C4-2B (cell line): ENCODE measurements around the gene PCGF2.

Experiments
- ZFX ChIP-seq: fragments of 450-650 bp; IDR thresholded peaks from 2 replicates; pipeline ENCODE4 v1.6.1; 2017
- TF ChIP-seq, protein P1 (sequence below): fragments of 450-650 bp; conservative IDR thresholded peaks from 2 replicates; pipeline ENCODE4 v1.5.1; 2017; ENCODE audit warnings: mild to moderate bottlenecking

DNA sequence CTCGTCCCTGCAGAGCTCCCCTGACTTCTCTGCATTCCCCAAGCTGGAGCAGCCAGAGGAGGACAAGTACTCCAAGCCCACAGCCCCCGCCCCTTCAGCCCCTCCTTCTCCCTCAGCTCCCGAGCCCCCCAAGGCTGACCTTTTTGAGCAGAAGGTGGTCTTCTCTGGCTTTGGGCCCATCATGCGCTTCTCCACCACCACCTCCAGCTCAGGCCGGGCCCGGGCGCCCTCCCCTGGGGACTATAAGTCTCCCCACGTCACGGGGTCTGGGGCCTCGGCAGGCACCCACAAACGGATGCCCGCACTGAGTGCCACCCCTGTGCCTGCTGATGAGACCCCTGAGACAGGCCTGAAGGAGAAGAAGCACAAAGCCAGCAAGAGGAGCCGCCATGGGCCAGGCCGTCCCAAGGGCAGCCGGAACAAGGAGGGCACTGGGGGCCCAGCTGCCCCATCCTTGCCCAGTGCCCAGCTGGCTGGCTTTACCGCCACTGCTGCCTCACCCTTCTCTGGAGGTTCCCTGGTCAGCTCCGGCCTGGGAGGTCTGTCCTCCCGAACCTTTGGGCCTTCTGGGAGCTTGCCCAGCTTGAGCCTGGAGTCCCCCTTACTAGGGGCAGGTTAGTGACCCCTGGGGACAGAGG lies 31.6 kb downstream of the PCGF2 start:
- TF ChIP-seq, protein P1, sequence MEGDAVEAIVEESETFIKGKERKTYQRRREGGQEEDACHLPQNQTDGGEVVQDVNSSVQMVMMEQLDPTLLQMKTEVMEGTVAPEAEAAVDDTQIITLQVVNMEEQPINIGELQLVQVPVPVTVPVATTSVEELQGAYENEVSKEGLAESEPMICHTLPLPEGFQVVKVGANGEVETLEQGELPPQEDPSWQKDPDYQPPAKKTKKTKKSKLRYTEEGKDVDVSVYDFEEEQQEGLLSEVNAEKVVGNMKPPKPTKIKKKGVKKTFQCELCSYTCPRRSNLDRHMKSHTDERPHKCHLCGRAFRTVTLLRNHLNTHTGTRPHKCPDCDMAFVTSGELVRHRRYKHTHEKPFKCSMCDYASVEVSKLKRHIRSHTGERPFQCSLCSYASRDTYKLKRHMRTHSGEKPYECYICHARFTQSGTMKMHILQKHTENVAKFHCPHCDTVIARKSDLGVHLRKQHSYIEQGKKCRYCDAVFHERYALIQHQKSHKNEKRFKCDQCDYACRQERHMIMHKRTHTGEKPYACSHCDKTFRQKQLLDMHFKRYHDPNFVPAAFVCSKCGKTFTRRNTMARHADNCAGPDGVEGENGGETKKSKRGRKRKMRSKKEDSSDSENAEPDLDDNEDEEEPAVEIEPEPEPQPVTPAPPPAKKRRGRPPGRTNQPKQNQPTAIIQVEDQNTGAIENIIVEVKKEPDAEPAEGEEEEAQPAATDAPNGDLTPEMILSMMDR: no peak
- no peak for TF ChIP-seq ZFX
